ENCODE data around the gene C6orf89. TPM values are rescaled to one million over a fixed set of nuclear protein-coding genes. Genes with fewer than 3 reads are reported as not detected.
A peak's percentile ranks its signal among the peaks of the same experiment; 100 is the strongest.

C6orf89 gene, protein sequence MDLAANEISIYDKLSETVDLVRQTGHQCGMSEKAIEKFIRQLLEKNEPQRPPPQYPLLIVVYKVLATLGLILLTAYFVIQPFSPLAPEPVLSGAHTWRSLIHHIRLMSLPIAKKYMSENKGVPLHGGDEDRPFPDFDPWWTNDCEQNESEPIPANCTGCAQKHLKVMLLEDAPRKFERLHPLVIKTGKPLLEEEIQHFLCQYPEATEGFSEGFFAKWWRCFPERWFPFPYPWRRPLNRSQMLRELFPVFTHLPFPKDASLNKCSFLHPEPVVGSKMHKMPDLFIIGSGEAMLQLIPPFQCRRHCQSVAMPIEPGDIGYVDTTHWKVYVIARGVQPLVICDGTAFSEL
- 10 to 100 TPM; 47.5 to 58.1 TPM for total RNA-seq

GRCh38 chr6:36885461-36886401 is at the start of gene C6orf89:
C6orf89 (plus strand) TSS chr6:36885952; CDS start chr6:36899445, 13,493 bp downstream.
- CTCF ChIA-PET: interaction anchor here (0.6 to 5.8 kb wide), 28 partner anchors 10 to 324 kb away, joined by 3 to 77 read pairs (median 4); partner anchors contain the start of genes MTCH1 and PPIL1
- peaks cover 38% of the 10 kb centered on the region for H3K4me1 Mint-ChIP-seq
- POLR2A ChIA-PET: interaction anchor here (0.5 kb wide), 1 partner anchor 285 kb away, joined by 3 read pairs; the partner anchor contains the start of gene PIM1
- peak; percentile 99 for DNase-seq
- H3K4me3 Mint-ChIP-seq: peak within 1 kb of the TSS; percentile 90
- H3K27ac Mint-ChIP-seq: peak within 1 kb of the TSS; percentile 94
- H3K36me3 Mint-ChIP-seq (ENCODE audit: low read depth): peaks cover 11% of the 10 kb centered on the region
- no peaks in the 10 kb centered on the region for H3K27me3 Mint-ChIP-seq
- no peaks in the 10 kb centered on the region for H3K9me3 Mint-ChIP-seq

DNA sequence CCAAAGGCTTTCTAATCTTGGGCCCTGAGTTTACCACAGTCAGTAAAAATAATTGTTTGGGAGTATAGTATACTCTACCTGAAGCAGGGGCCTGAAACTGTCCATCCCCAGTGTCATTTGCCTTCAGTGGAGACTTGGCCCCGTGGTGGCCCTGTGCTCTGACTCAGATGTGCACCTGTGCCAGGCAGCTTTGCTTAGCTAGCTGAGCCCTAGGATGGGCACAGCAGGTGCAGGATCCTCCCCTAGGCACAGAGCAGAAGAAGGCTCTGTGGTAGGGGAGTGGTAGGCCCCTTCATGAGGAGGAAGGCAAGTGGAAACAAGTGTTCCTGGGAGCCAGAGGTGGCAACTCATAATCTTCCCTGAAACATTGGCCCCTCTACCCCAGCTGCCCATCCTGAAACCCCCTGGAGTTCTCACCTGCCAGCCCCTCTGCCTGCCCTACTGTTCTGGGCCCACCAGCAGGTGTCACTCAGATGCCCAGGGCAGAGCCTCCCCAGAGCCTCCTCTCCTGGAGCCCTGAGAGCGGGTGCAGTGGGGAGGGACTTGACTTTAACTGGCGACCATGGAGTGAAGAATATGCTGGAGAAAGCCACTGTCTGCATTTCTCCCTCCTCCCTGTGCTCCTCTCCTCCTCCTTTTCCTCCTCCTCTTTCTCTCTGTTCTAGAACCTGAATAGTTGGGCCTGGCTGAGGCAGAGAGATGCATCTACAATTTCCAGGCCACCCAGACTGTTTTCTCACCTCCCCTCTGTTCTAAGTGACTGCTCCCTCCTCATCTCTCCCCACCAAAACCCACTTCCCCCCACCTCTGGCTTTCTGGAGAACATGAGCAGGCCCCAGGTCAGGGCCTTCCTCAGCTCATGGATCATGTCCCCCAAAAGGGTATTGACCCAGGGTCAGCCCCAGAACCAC is 49.4 kb upstream of the C6orf89 start:
- Mint-ChIP-seq H3K36me3 (ENCODE audit: low read depth) (no peaks in the 10 kb centered on the region), H3K9me3 (no peaks in the 10 kb centered on the region), H3K4me3 (no peak overlapping the region), H3K4me1 (peaks cover 15% of the 10 kb centered on the region), H3K27ac (no peak overlapping the region), H3K27me3 (peaks cover 51% of the 10 kb centered on the region)
- no peak for DNase-seq
- ChIA-PET CTCF (interaction anchor here (0.6 to 3.0 kb wide), 8 partner anchors 9 to 490 kb away, joined by 3 to 9 read pairs (median 4); no protein-coding TSS in a partner anchor), POLR2A (no interaction called here)

- H3K27me3 Mint-ChIP-seq: peaks cover 51% of the 10 kb centered on the region
- H3K9me3 Mint-ChIP-seq: no peaks in the 10 kb centered on the region
- peaks cover 15% of the 10 kb centered on the region for H3K4me1 Mint-ChIP-seq
- ChIA-PET POLR2A (no interaction called here), CTCF (interaction anchor here (1.2 to 3.0 kb wide), 4 partner anchors 8 to 53 kb away, joined by 4 to 9 read pairs (median 6); no protein-coding TSS in a partner anchor)
- H3K27ac Mint-ChIP-seq: no peak overlapping the region
- no peak for DNase-seq
- no peak overlapping the region for H3K4me3 Mint-ChIP-seq
- no peaks in the 10 kb centered on the region for H3K36me3 Mint-ChIP-seq (ENCODE audit: low read depth)
These were observed 48.8 kb upstream of the C6orf89 start for GRCh38 chr6:36837022-36837339.

DNA sequence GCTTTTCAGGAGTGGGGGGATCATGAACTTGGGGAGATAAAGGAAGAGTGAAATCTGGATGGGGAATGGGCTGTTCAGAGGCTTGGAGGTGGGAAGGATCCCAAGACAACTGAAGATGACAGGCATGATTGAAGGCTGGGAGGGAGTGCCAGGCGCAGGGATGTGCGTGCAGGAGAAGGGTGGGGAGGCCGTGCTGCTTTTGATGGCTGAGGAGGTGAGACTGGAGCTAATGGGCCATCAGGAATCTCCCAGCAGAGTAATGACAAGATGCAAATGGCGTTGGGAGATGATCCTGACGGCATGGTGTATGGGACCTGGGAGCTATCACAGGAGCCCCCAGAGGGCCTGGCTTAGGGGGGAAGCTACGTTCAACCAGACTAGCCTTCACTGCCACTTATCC is 48.1 kb upstream of the C6orf89 start:
- H3K4me1 Mint-ChIP-seq: peaks cover 15% of the 10 kb centered on the region

GRCh38 chr6:36838896-36839748 is 46.6 kb upstream of the C6orf89 start, which contains the start of gene CPNE5:
CPNE5 (minus strand) TSS chr6:36839444; CDS start chr6:36839377, 67 bp downstream.
- POLR2A ChIA-PET: no interaction called here
- no peaks in the 10 kb centered on the region for H3K9me3 Mint-ChIP-seq
- H3K27me3 Mint-ChIP-seq: peaks cover 51% of the 10 kb centered on the region
- H3K27ac Mint-ChIP-seq: no peak within 1 kb of the TSS
- DNase-seq: no peak
- CTCF ChIA-PET: no interaction called here
- peaks cover 15% of the 10 kb centered on the region for H3K4me1 Mint-ChIP-seq
- H3K36me3 Mint-ChIP-seq (ENCODE audit: low read depth): no peaks in the 10 kb centered on the region
- H3K4me3 Mint-ChIP-seq: peak within 1 kb of the TSS; percentile 63

More for the DNA sequence above, 48.1 kb upstream of the C6orf89 start:
- ChIA-PET POLR2A (no interaction called here), CTCF (interaction anchor here (1.2 to 3.0 kb wide), 4 partner anchors 10 to 183 kb away, joined by 4 to 9 read pairs (median 6); no protein-coding TSS in a partner anchor)
- H3K4me3 Mint-ChIP-seq: no peak overlapping the region
- peaks cover 51% of the 10 kb centered on the region for H3K27me3 Mint-ChIP-seq
- no peak overlapping the region for H3K27ac Mint-ChIP-seq
- DNase-seq: no peak
- H3K9me3 Mint-ChIP-seq: no peaks in the 10 kb centered on the region
- no peaks in the 10 kb centered on the region for H3K36me3 Mint-ChIP-seq (ENCODE audit: low read depth)

DNA sequence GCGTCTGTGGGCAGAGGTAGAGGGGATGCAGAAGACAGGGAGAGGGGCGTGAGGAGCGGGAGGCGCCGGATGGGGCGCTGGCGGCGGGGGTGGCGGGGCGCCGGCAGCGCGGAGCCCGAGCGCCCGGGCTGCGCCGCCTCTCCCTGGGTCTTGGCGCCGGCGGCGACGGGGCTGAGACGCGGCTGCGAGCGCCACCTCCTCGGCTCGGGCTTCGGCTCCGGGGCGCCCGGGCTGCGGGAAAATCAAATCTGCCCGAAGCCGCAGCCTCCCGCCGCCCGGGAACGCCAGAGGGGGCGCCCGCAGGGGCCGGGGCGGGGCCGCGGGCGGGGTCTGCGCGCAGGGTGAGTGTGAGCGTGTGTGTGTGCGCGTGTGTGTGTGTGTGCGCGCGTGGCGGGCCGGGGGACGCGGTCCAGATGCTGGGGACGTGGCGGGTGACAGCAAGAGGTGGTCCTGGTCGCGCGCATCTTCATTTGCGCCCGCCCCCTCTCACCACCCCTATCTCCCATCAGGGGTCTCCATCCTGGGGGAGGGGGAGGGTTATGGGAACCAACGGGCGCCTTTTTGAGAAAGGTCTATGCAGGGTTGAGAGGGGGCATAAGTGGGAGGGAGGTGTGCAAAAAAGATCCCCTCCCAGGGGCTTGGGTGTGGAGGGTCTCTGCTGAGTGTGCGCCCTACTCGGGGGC is 45.9 kb upstream of the C6orf89 start:
- H3K4me1 Mint-ChIP-seq: peaks cover 15% of the 10 kb centered on the region
- CTCF ChIA-PET: no interaction called here
- no peak overlapping the region for H3K27ac Mint-ChIP-seq
- POLR2A ChIA-PET: no interaction called here
- peak overlapping the region; percentile 63 for H3K4me3 Mint-ChIP-seq
- no peaks in the 10 kb centered on the region for H3K36me3 Mint-ChIP-seq (ENCODE audit: low read depth)
- H3K9me3 Mint-ChIP-seq: no peaks in the 10 kb centered on the region
- DNase-seq: peak; percentile 43
- H3K27me3 Mint-ChIP-seq: peaks cover 51% of the 10 kb centered on the region

- Mint-ChIP-seq H3K4me1 (peaks cover 15% of the 10 kb centered on the region), H3K27me3 (peaks cover 49% of the 10 kb centered on the region), H3K9me3 (no peaks in the 10 kb centered on the region), H3K36me3 (ENCODE audit: low read depth) (no peaks in the 10 kb centered on the region), H3K27ac (peak overlapping the region; percentile 33), H3K4me3 (peak overlapping the region; percentile 63)
- DNase-seq: peak; percentile 39
- ChIA-PET CTCF (interaction anchor here (0.8 to 1.7 kb wide), 2 partner anchors 45 to 82 kb away, joined by 3 to 4 read pairs; partner anchors contain the start of gene C6orf89), POLR2A (no interaction called here)
These were observed 45.0 kb upstream of the C6orf89 start for GRCh38 chr6:36840432-36841403.

DNA sequence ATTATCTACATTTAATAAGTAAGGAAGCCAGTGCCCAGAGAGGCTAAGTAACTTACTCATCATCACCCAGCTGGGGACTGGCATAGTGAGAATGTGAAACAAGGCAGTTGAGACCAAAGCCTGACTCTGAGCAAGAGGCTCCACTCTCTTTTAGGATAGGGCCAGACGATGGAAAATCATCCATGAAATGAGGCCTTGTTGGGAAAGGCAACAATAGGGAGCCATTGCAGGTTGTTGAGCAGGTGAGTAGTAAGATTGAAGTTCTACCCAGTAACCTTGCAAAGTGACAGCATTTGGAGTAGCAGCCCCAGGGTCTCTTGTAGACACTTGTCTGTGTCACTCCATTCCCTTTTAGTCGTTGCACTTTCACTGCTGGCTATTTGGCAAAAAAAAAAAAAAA is 44.0 kb upstream of the C6orf89 start:
- ChIA-PET POLR2A (no interaction called here), CTCF (interaction anchor here (0.7 to 1.7 kb wide), 2 partner anchors 44 to 71 kb away, joined by 4 read pairs; partner anchors contain the start of gene C6orf89)
- Mint-ChIP-seq H3K4me3 (no peak overlapping the region), H3K9me3 (no peaks in the 10 kb centered on the region), H3K27me3 (peaks cover 42% of the 10 kb centered on the region), H3K36me3 (ENCODE audit: low read depth) (no peaks in the 10 kb centered on the region), H3K27ac (no peak overlapping the region), H3K4me1 (peaks cover 15% of the 10 kb centered on the region)
- no peak for DNase-seq

DNA sequence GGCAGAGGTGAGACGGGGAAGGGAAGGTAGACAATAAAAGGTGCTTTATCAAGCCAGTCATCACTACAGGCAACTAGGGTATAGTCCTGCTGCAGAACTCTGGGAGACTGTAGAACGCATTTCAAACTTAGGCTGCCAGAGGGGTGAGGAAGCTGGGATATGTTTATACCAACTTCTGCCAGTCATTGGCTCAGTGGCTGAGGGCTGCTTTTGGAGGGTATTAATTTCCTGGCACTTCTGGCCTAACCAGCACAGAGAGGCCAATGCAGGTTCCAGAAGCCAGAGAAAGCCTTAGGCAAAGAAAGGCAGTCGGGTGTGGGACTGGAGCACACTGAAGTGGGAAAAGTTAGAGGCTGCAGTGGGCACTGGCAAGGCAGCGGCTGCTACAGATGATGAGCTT is 42.6 kb upstream of the C6orf89 start:
- no peak overlapping the region for H3K4me3 Mint-ChIP-seq
- H3K27ac Mint-ChIP-seq: no peak overlapping the region
- peaks cover 28% of the 10 kb centered on the region for H3K27me3 Mint-ChIP-seq
- CTCF ChIA-PET: interaction anchor here (1.3 kb wide), 2 partner anchors 9 to 16 kb away, joined by 3 read pairs; no protein-coding TSS in a partner anchor
- H3K9me3 Mint-ChIP-seq: no peaks in the 10 kb centered on the region
- no peaks in the 10 kb centered on the region for H3K36me3 Mint-ChIP-seq (ENCODE audit: low read depth)
- peaks cover 15% of the 10 kb centered on the region for H3K4me1 Mint-ChIP-seq
- POLR2A ChIA-PET: interaction anchor here (0.6 kb wide), 1 partner anchor 122 kb away, joined by 3 read pairs; no protein-coding TSS in a partner anchor
- DNase-seq: no peak

Measured in activated CD4-positive, alpha-beta T cell treated with anti-CD3 and anti-CD28 coated beads, Interleukin-2, amount 10 ng/mL, durations not matched to agents 7 days and 5 days (primary cell).